Endothelial cell of umbilical vein (primary cell): ENCODE measurements around the gene CBFA2T3.

Experiments used
- CTCF ChIP-seq, 2 donors: IDR thresholded peaks; 1 replicate in 1 of 2; 2 replicates in 1 of 2; pipeline ENCODE4 v1.5.1; 2011; ENCODE audit warnings: low read length in 2 of 2, mild to moderate bottlenecking in 2 of 2, moderate library complexity in 2 of 2, control low read depth in 1 of 2, inconsistent platforms in 1 of 2, low read depth in 1 of 2; ENCODE audit not compliant: insufficient read depth in 1 of 2; ENCODE audit errors: extremely low read depth in 1 of 2
- POLR2A ChIP-seq: IDR thresholded peaks from 2 replicates; pipeline ENCODE4 v1.6.1; 2012; ENCODE audit warnings: low read depth, mild to moderate bottlenecking, control low read depth, low read length
- POLR2AphosphoS5 ChIP-seq: IDR thresholded peaks from 2 replicates; pipeline ENCODE4 v1.6.1; 2012; ENCODE audit warnings: low read depth, mild to moderate bottlenecking, control low read depth, low read length, moderate library complexity; ENCODE audit not compliant: insufficient read depth

DNA sequence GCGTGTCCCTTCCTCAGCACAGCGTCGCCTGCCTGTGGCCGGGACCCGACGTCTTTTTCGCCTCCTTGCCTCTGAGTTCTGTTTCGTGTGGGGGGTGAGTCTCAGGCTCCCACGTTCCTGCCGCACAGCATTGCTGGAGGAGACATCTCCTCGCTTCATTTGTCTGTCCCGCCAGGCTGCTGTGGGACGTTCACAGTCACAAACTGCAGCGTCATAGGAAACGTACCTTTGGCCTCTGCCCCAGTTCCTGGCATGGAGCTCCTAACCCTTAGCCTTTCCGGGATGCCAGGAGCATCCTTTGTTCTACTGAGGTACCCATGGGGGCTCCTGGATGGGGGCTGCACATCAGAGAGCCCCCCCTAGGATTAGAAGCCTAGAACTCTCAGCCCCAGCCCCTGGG, 18.2 kb upstream of the CBFA2T3 start:
- TF ChIP-seq CTCF (IDR thresholded peaks at IDR 0.05; ENCODE audit: extremely low read depth in 1 of 2, insufficient read depth in 1 of 2, low read depth in 1 of 2, low read length in 2 of 2) (no peak), POLR2A (no peak), POLR2AphosphoS5 (no peak)
